Articular chondrocyte of knee joint (primary cell): ENCODE results near the gene LRRC23. TPM values are rescaled to one million over a fixed set of nuclear protein-coding genes. Genes with fewer than 3 reads are reported as not detected.
A peak's percentile ranks its signal among the peaks of the same experiment; 100 is the strongest.

Experiments used
- small RNA-seq: library from RNA; depleted of rRNA; stranded (forward); fragments of <200 nt; gene quantifications from one replicate; pipeline ENCODE3, GENCODE V24; 2012
- total RNA-seq: library from RNA; depleted of rRNA; stranded (reverse); fragments of >200 nt; gene quantifications from 2 replicates; pipeline ENCODE4 v1.2.3, GENCODE V29; 2012

The LRRC23 gene
- total RNA-seq = 9.6 and 9.8 TPM in 2 replicates

GRCh38 chr12:6904280-6905276, at the start of gene LRRC23:
LRRC23 (plus strand) TSS chr12:6904822; CDS start chr12:6905634, 812 bp downstream.

GRCh38 chr12:6867413-6868210, 37.0 kb upstream of the LRRC23 start, which contains the start of gene TPI1:
TPI1 (plus strand) TSS chr12:6867531; CDS start chr12:6867567, 36 bp downstream.

GRCh38 chr12:6873094-6874014, 31.3 kb upstream of the LRRC23 start, which contains the start of gene SPSB2:
SPSB2 (minus strand) TSS chr12:6873303; CDS start chr12:6872901, 402 bp downstream.

GRCh38 chr12:6914246-6914946, 9.8 kb downstream of the LRRC23 start, which contains the start of gene ENO2:
ENO2 (plus strand) TSS chr12:6914580; CDS start chr12:6915833, 1,253 bp downstream.

GRCh38 chr12:6927379-6928021, 22.9 kb downstream of the LRRC23 start, which contains the start of gene ATN1:
ATN1 (plus strand) TSS chr12:6927959; CDS start chr12:6934002, 6,043 bp downstream.

GRCh38 chr12:6943722-6944380, 39.2 kb downstream of the LRRC23 start, which contains the start of the genes C12orf57 and RNU7-1:
C12orf57 (plus strand) TSS chr12:6944022; CDS start chr12:6944122, 100 bp downstream.
RNU7-1 (plus strand) TSS chr12:6943816.

GRCh38 chr12:6950811-6951540, 46.4 kb downstream of the LRRC23 start, which contains the start of gene PTPN6:
PTPN6 (plus strand) TSS chr12:6951356; CDS start chr12:6951513, 157 bp downstream.

Small RNA genes within 50 kb of the gene (small RNA-seq; reads per million reads assigned to genes)
- gene MIR141 (20.0 reads per million, percentile 95 among the genes with 10 or more reads in this experiment), gene MIR200C (23.2 reads per million, percentile 96 among the genes with 10 or more reads in this experiment), gene RNU7-1 (not detected)

Other genes starting within 250 kb of the LRRC23 start
- 28.4 and 43.7 TPM in 2 replicates for gene ING4, start 241.7 kb upstream of the LRRC23 start, total RNA-seq
- 22.9 and 26.8 TPM in 2 replicates for gene ZNF384, start 215.4 kb upstream of the LRRC23 start, total RNA-seq
- gene PIANP, start 204.0 kb upstream of the LRRC23 start, total RNA-seq = 0.11 and 0.13 TPM in 2 replicates
- gene COPS7A, start 180.8 kb upstream of the LRRC23 start, total RNA-seq = 71.5 and 77.6 TPM in 2 replicates
- 105 and 112 TPM in 2 replicates for gene MLF2, start 151.7 kb upstream of the LRRC23 start, total RNA-seq
- 75.0 and 82.3 TPM in 2 replicates for gene PTMS, start 138.5 kb upstream of the LRRC23 start, total RNA-seq
- 0.54 and 1.0 TPM in 2 replicates for gene LAG3, start 132.3 kb upstream of the LRRC23 start, total RNA-seq
- 2.3 and 4.3 TPM in 2 replicates for gene CD4, start 115.3 kb upstream of the LRRC23 start, total RNA-seq
- 1.3 and 2.7 TPM in 2 replicates for gene GPR162, start 83.0 kb upstream of the LRRC23 start, total RNA-seq
- 65.1 and 65.5 TPM in 2 replicates for gene P3H3, start 76.4 kb upstream of the LRRC23 start, total RNA-seq
- gene GNB3, start 63.9 kb upstream of the LRRC23 start, total RNA-seq = 3.7 and 4.3 TPM in 2 replicates
- 14.9 and 18.7 TPM in 2 replicates for gene CDCA3, start 53.5 kb upstream of the LRRC23 start, total RNA-seq
- 67.8 and 73.4 TPM in 2 replicates for gene USP5, start 52.7 kb upstream of the LRRC23 start, total RNA-seq
- 717 and 807 TPM in 2 replicates for gene TPI1, start 37.3 kb upstream of the LRRC23 start, total RNA-seq
- gene SPSB2, start 31.5 kb upstream of the LRRC23 start, total RNA-seq = 5.6 and 5.9 TPM in 2 replicates
- 13.0 and 16.3 TPM in 2 replicates for gene ENO2, start 9.8 kb downstream of the LRRC23 start, total RNA-seq
- gene ATN1, start 23.1 kb downstream of the LRRC23 start, total RNA-seq = 9.7 and 12.5 TPM in 2 replicates
- gene RNU7-1, start 39.0 kb downstream of the LRRC23 start, total RNA-seq = not detected in 2 replicates
- gene C12orf57, start 39.2 kb downstream of the LRRC23 start, total RNA-seq = 120 TPM in 2 replicates
- gene PTPN6, start 46.5 kb downstream of the LRRC23 start, total RNA-seq = 0.43 and 0.91 TPM in 2 replicates
- 134 and 183 TPM in 2 replicates for gene PHB2, start 65.8 kb downstream of the LRRC23 start, total RNA-seq
- gene EMG1, start 66.1 kb downstream of the LRRC23 start, total RNA-seq = 29.0 and 30.4 TPM in 2 replicates
- 11.5 and 18.2 TPM in 2 replicates for gene LPCAT3, start 113.7 kb downstream of the LRRC23 start, total RNA-seq
- gene C1S, start 155.9 kb downstream of the LRRC23 start, total RNA-seq = 381 and 511 TPM in 2 replicates
- gene C1R, start 187.6 kb downstream of the LRRC23 start, total RNA-seq = 330 and 427 TPM in 2 replicates
- gene C1RL, start 204.4 kb downstream of the LRRC23 start, total RNA-seq = 62.4 and 72.3 TPM in 2 replicates
- not detected in 2 replicates for gene RBP5, start 224.1 kb downstream of the LRRC23 start, total RNA-seq
- 8.9 and 10.5 TPM in 2 replicates for gene CLSTN3, start 225.5 kb downstream of the LRRC23 start, total RNA-seq